Measurements from ENCODE around the gene DYNC1H1. TPM values are rescaled to one million over a fixed set of nuclear protein-coding genes. Genes with fewer than 3 reads are reported as not detected.

The DYNC1H1 gene
- total and polyA plus RNA-seq, 2 of the 13 experiments (the other 11 are each of a cell fraction or from before 2014, with no cell fraction given) = 74.4 to 239 TPM

- TF ChIP-seq PATZ1 (CRISPR knock-in tag; IDR thresholded peaks at IDR 0.05) = no peak
- no peak for TF ChIP-seq SATB2 (CRISPR knock-in tag; IDR thresholded peaks at IDR 0.05)
- no peak for TF ChIP-seq THAP9 (CRISPR knock-in tag; IDR thresholded peaks at IDR 0.05; ENCODE audit: borderline replicate concordance)
- TF ChIP-seq NFIB (CRISPR knock-in tag; IDR thresholded peaks at IDR 0.05; ENCODE audit: borderline replicate concordance) = no peak
- no peak for TF ChIP-seq REXO4 (CRISPR knock-in tag; IDR thresholded peaks at IDR 0.05; ENCODE audit: borderline replicate concordance)
- TF ChIP-seq FIP1L1 (IDR thresholded peaks at IDR 0.05; ENCODE audit: borderline replicate concordance, insufficient read depth, low read depth, low read length) = no peak
- TF ChIP-seq ZNF253 (CRISPR knock-in tag; IDR thresholded peaks at IDR 0.05; ENCODE audit: borderline replicate concordance) = no peak
- no peak for TF ChIP-seq TRAFD1 (CRISPR knock-in tag; IDR thresholded peaks at IDR 0.05; ENCODE audit: borderline replicate concordance)
- TF ChIP-seq HOXA5 (CRISPR knock-in tag; IDR thresholded peaks at IDR 0.05) = no peak
- TF ChIP-seq TERF1 (CRISPR knock-in tag; IDR thresholded peaks at IDR 0.05) = no peak
Observed at GRCh38 chr14:102094101-102094500, 129.7 kb downstream of the DYNC1H1 start (continued).
